HG03060 (cell line): ENCODE data around the gene FBXL19.
A peak's percentile ranks its signal among the peaks of the same experiment; 100 is the strongest.

Experiments
- ATAC-seq: cut with Tn5 transposase; IDR thresholded peaks from one replicate; pipeline ENCODE4 v1.9.1; 2021; ENCODE audit warnings: low read depth, moderate number of reproducible peaks; ENCODE audit not compliant: unreplicated experiment

FBXL19 gene

GRCh38 chr16:30942426-30942806 is 19.0 kb downstream of the FBXL19 start:
- no peak for ATAC-seq

GRCh38 chr16:30944352-30944751 is 21.0 kb downstream of the FBXL19 start:
- no peak for ATAC-seq

- ATAC-seq = no peak
Observed at GRCh38 chr16:30946671-30947540, 23.5 kb downstream of the FBXL19 start.

GRCh38 chr16:30947541-30947858 is 24.1 kb downstream of the FBXL19 start:
- ATAC-seq = no peak

- ATAC-seq = no peak
Observed at GRCh38 chr16:30947859-30948666, 24.7 kb downstream of the FBXL19 start.

GRCh38 chr16:30948667-30949649 is 25.6 kb downstream of the FBXL19 start, which contains the start of gene ORAI3:
Gene ORAI3, plus strand, starts transcription at chr16:30949068. Its CDS starts 222 bp downstream, at chr16:30949290.
- ATAC-seq = no peak

- no peak for ATAC-seq
Observed at GRCh38 chr16:30949650-30950515, 26.5 kb downstream of the FBXL19 start.

- ATAC-seq = no peak
Observed at GRCh38 chr16:30950516-30951065, 27.2 kb downstream of the FBXL19 start.

GRCh38 chr16:30951193-30951592 is 27.8 kb downstream of the FBXL19 start:
- ATAC-seq = no peak

GRCh38 chr16:30951750-30952149 is 28.4 kb downstream of the FBXL19 start:
- no peak for ATAC-seq

GRCh38 chr16:30953111-30953510 is 29.7 kb downstream of the FBXL19 start:
- ATAC-seq = no peak

- ATAC-seq = no peak
Observed at GRCh38 chr16:30953511-30954124, 30.2 kb downstream of the FBXL19 start.

- ATAC-seq = no peak
Observed at GRCh38 chr16:30954993-30955392, 31.6 kb downstream of the FBXL19 start.

GRCh38 chr16:30956601-30957455 is 33.5 kb downstream of the FBXL19 start:
- ATAC-seq = no peak

GRCh38 chr16:30957456-30958174 is 34.2 kb downstream of the FBXL19 start, which contains the start of gene SETD1A:
Gene SETD1A, plus strand, starts transcription at chr16:30957754. Its CDS starts 978 bp downstream, at chr16:30958732.
- ATAC-seq = peak; percentile 47

- ATAC-seq = no peak
Observed at GRCh38 chr16:30958175-30959079, 35.1 kb downstream of the FBXL19 start.
